Thoracic aorta (tissue), 2 donors: ENCODE measurements around the gene GABBR1. TPM values are rescaled to one million over a fixed set of nuclear protein-coding genes. Genes with fewer than 3 reads are reported as not detected.

Source experiments
- ATAC-seq: fragments of 150-250 bp; one replicate; pipeline ENCODE4 v1.8.0; 2017; ENCODE audit warnings: low read depth; ENCODE audit not compliant: insufficient number of reproducible peaks, low FRiP score
- DNase-seq: peaks from one replicate; pipeline ENCODE4 v3.0.0-alpha.2; 2020; ENCODE audit warnings: low spot score
- H3K27ac ChIP-seq, 2 donors: fragments of 200-600 bp; sonication (generic); 1 replicate in 1 of 2; 2 replicates in 1 of 2; pipeline ENCODE4 v1.5.1; 2016; ENCODE audit warnings: mild to moderate bottlenecking in 2 of 2, moderate library complexity in 2 of 2
- H3K27me3 ChIP-seq: fragments of 200-600 bp; sonication (generic); replicated peaks from 2 replicates; pipeline ENCODE4 v1.6.0; 2016; ENCODE audit warnings: mild to moderate bottlenecking; ENCODE audit not compliant: insufficient read depth
- H3K36me3 ChIP-seq: fragments of 200-600 bp; sonication (generic); one replicate; pipeline ENCODE4 v1.5.1; 2016
- H3K4me1 ChIP-seq, 2 donors: fragments of 200-600 bp; sonication (generic); 1 replicate in 1 of 2; 2 replicates in 1 of 2; pipeline versions ENCODE4 v1.5.1 to v1.6.0; 2016; ENCODE audit warnings: low read depth in 2 of 2, mild to moderate bottlenecking in 1 of 2; ENCODE audit not compliant: control insufficient read depth in 1 of 2
- H3K4me3 ChIP-seq: fragments of 200-600 bp; sonication (generic); 2 replicates; pipeline ENCODE4 v1.5.1; 2016; ENCODE audit warnings: mild to moderate bottlenecking
- H3K9me3 ChIP-seq: fragments of 200-600 bp; sonication (generic); 2 replicates; pipeline ENCODE4 v1.5.1; 2016
- total RNA-seq, 2 donors: library from RNA; depleted of rRNA; stranded (reverse); fragments of >200 nt; gene quantifications; one replicate each; pipeline versions ENCODE4 v1.1.0 to v1.2.3, GENCODE V29; 2016
- TF ChIP-seq, protein P1 (sequence below): fragments of 200-600 bp; sonication (generic); IDR thresholded peaks from one replicate; pipeline ENCODE4 v1.5.1; 2019; ENCODE audit warnings: antibody characterized with exemption

The GABBR1 gene
- total RNA-seq, 2 donors from 2014 or later = 63.2 to 112 TPM

DNA sequence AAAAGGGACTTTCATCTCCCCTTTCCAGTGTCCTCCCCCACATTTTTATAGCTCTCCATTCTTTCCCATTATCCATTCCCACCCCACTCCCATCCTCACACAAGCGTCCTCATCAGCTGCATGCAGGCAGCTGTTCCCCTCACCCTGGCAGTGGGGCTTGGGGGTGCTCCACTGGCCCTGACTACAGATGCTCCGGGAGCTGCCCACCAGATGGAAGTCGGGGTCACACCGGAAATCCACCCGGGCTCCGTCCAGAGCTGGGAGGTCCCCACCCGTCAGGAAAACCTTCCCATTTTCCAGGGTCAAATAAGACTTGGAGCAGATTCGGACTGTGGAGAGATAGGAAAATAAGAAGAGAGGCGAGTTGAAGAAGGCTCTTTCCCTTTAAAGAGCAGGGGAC is 2.7 kb downstream of the GABBR1 start:
- H3K9me3 ChIP-seq = no peaks in the 10 kb centered on the region
- H3K4me3 ChIP-seq = no peak overlapping the region
- no peak for DNase-seq
- H3K27ac ChIP-seq = no peak overlapping the region
- H3K4me1 ChIP-seq = peaks cover 9 to 50% of the 10 kb centered on the region in 2 donors
- TF ChIP-seq, protein P1, sequence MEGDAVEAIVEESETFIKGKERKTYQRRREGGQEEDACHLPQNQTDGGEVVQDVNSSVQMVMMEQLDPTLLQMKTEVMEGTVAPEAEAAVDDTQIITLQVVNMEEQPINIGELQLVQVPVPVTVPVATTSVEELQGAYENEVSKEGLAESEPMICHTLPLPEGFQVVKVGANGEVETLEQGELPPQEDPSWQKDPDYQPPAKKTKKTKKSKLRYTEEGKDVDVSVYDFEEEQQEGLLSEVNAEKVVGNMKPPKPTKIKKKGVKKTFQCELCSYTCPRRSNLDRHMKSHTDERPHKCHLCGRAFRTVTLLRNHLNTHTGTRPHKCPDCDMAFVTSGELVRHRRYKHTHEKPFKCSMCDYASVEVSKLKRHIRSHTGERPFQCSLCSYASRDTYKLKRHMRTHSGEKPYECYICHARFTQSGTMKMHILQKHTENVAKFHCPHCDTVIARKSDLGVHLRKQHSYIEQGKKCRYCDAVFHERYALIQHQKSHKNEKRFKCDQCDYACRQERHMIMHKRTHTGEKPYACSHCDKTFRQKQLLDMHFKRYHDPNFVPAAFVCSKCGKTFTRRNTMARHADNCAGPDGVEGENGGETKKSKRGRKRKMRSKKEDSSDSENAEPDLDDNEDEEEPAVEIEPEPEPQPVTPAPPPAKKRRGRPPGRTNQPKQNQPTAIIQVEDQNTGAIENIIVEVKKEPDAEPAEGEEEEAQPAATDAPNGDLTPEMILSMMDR = no peak
- no peak for ATAC-seq
- H3K36me3 ChIP-seq = no peaks in the 10 kb centered on the region
- no peaks in the 10 kb centered on the region for H3K27me3 ChIP-seq

DNA sequence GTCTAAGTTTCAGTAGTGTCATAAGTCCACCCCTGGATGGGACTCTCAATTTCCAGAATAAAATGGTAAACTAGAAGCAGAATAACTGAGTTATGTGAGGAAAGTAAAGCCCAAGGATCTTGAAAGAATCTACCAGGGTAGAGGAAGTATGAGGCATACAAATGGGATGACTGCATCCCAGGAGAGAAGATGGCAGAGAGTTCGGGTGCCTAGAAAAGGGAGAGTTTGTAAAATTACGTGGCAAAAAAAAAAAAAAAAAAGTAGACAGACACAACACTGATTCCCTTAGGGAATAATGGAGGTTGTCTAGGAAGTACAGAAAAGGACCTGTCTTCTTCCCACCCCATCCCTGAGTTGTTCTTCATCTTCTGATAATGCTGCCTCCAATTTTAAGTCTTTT is 3.4 kb downstream of the GABBR1 start:
- TF ChIP-seq, protein P1 = no peak
- H3K4me1 ChIP-seq = peaks cover 9 to 50% of the 10 kb centered on the region in 2 donors
- ATAC-seq (no peak), DNase-seq (no peak)
- no peaks in the 10 kb centered on the region for H3K9me3 ChIP-seq
- H3K27me3 ChIP-seq = no peaks in the 10 kb centered on the region
- no peaks in the 10 kb centered on the region for H3K36me3 ChIP-seq
- no peak overlapping the region for H3K4me3 ChIP-seq
- no peak overlapping the region for H3K27ac ChIP-seq

DNA sequence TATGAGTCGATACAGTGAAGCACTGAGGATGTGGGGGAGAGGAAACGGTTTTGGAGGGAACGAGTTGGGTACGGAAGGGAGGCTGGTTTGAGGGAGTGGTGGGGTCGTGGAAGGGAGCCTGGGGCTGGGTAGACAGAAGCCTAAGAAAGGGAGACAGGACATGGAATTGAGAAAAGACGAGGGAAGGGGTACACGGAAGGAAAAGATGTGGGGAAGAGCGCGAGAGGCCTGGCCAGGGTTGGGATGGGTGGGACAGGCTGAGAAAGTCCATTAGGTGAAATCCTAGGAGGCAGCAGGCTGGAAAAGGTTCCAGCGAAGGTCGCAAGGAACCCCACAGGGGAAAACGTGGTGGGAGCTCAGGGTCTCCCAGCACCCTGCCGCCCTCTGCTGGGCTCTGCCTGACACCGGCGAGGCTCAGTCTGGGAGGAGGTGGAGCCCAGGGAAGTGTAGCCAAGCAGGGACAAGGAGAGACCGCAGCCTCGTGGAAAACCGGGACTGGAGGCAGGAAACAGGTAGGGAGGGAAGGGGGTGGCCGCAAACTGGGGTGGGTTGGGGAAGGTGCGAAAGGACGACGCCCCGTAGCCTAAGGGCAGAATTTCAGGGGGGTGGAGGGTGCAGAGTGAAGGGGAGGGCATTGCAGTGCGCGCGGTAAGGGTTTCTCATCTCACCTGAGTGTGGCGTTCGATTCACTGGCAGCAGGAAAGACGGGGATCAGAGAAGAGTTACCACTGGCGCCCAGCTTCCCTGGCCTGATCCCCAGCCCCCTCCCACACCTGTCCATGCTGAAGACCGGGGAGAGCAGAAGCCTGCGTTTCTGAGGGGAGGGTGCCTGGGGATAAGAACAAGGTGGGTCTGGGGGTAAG is 4.3 kb downstream of the GABBR1 start:
- H3K36me3 ChIP-seq = no peaks in the 10 kb centered on the region
- H3K9me3 ChIP-seq = no peaks in the 10 kb centered on the region
- H3K4me3 ChIP-seq = peak overlapping the region; percentile 74
- TF ChIP-seq, protein P1 = peak; percentile 52
- H3K27me3 ChIP-seq = no peaks in the 10 kb centered on the region
- peaks cover 9 to 45% of the 10 kb centered on the region in 2 donors for H3K4me1 ChIP-seq
- no peak for DNase-seq
- H3K27ac ChIP-seq = peak overlapping the region in 1 of 2 donors; percentile 64
- ATAC-seq = peak; percentile 7

DNA sequence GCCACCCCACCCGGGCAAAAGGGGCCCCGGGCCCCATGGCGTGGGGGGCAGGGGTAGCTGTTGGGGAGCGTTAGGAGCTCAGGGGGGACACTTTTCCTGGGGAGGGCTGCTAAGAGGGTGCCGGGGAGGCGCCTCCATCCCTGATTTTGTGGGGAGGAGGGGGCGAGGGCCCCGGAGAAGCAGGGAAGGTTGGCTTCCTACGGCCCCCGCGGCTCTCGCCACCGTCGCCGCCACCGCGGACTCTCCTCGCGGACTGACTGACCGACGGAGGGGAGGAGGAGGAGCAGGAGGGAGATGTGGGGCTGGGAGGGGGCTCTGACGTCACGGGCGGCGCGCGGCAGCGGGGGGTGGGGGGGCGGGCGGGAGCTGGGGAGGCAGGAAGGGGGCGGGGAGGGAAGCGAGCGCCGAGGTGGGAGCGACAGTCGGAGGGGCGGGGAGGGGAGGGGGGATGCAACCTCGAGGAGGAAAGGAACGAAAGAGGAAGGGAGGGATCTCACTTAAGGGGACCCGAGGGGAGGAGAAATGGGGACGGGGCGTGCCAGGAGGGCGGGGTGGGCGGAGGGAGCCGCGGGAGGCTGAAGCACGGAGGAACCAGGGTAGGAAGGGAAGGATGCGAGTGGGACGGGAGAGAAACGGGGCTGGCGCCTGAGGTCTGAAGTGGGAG is 5.1 kb downstream of the GABBR1 start:
- Histone ChIP-seq H3K4me1 (peaks cover 9 to 43% of the 10 kb centered on the region in 2 donors), H3K9me3 (no peaks in the 10 kb centered on the region), H3K4me3 (peak overlapping the region; percentile 74)

More for the DNA sequence above, 5.1 kb downstream of the GABBR1 start:
- no peaks in the 10 kb centered on the region for H3K27me3 ChIP-seq
- TF ChIP-seq, protein P1 = no peak
- peak; percentile 56 for ATAC-seq
- peak; percentile 42 for DNase-seq
- H3K36me3 ChIP-seq = no peaks in the 10 kb centered on the region
- H3K27ac ChIP-seq = peak overlapping the region; percentile 42 to 64
